ENCODE results near the gene PAX8.

GRCh38 chr2:113252047-113252590, 26.6 kb downstream of the PAX8 start:
- TF ChIP-seq EZH2 (IDR thresholded peaks at IDR 0.05; ENCODE audit: borderline replicate concordance, low read depth, low read length, severe bottlenecking) (no peak), CTCF (IDR thresholded peaks at IDR 0.05; ENCODE audit: borderline replicate concordance, extremely low read depth, low read length, poor library complexity, severe bottlenecking) (no peak)

All from DND-41 (cell line).